Activated naive CD8-positive, alpha-beta T cell (primary cell): ENCODE results near the gene PCSK2.

Source experiments
- H3K27ac Mint-ChIP-seq: one replicate; pipeline ENCODE4 v1.8.0; 2021; ENCODE audit warnings: mixed read lengths
- H3K27me3 Mint-ChIP-seq: one replicate; pipeline ENCODE4 v1.8.0; 2021; ENCODE audit warnings: mixed read lengths
- H3K36me3 Mint-ChIP-seq: one replicate; pipeline ENCODE4 v1.8.0; 2021; ENCODE audit warnings: mixed read lengths
- H3K4me1 Mint-ChIP-seq: one replicate; pipeline ENCODE4 v1.8.0; 2021; ENCODE audit warnings: low read depth, mixed read lengths
- H3K4me3 Mint-ChIP-seq: one replicate; pipeline ENCODE4 v1.8.0; 2021; ENCODE audit warnings: mild to moderate bottlenecking, mixed read lengths
- H3K9me3 Mint-ChIP-seq: one replicate; pipeline ENCODE4 v1.8.0; 2021; ENCODE audit warnings: low read depth, mixed read lengths

PCSK2 gene

GRCh38 chr20:17510548-17510947, 283.7 kb downstream of the PCSK2 start:
- H3K9me3 Mint-ChIP-seq = no peaks in the 10 kb centered on the region
- H3K4me3 Mint-ChIP-seq = no peak overlapping the region
- H3K4me1 Mint-ChIP-seq = peaks cover 21% of the 10 kb centered on the region
- H3K27me3 Mint-ChIP-seq = no peaks in the 10 kb centered on the region
- no peaks in the 10 kb centered on the region for H3K36me3 Mint-ChIP-seq
- H3K27ac Mint-ChIP-seq = no peak overlapping the region

- H3K4me1 Mint-ChIP-seq = peaks cover 14% of the 10 kb centered on the region
- H3K4me3 Mint-ChIP-seq = no peak overlapping the region
- H3K9me3 Mint-ChIP-seq = no peaks in the 10 kb centered on the region
- H3K27me3 Mint-ChIP-seq = no peaks in the 10 kb centered on the region
- H3K27ac Mint-ChIP-seq = no peak overlapping the region
- H3K36me3 Mint-ChIP-seq = no peaks in the 10 kb centered on the region
These were observed 284.6 kb downstream of the PCSK2 start for GRCh38 chr20:17511401-17511800.

GRCh38 chr20:17513939-17514338, 287.1 kb downstream of the PCSK2 start:
- Mint-ChIP-seq H3K9me3 (no peaks in the 10 kb centered on the region), H3K4me3 (no peak overlapping the region), H3K27me3 (peaks cover 2% of the 10 kb centered on the region), H3K36me3 (no peaks in the 10 kb centered on the region), H3K4me1 (peaks cover 8% of the 10 kb centered on the region), H3K27ac (no peak overlapping the region)

GRCh38 chr20:17515053-17515452, 288.2 kb downstream of the PCSK2 start:
- Mint-ChIP-seq H3K4me3 (no peak overlapping the region), H3K36me3 (no peaks in the 10 kb centered on the region), H3K27ac (no peak overlapping the region), H3K9me3 (no peaks in the 10 kb centered on the region), H3K27me3 (peaks cover 2% of the 10 kb centered on the region), H3K4me1 (peaks cover 8% of the 10 kb centered on the region)

GRCh38 chr20:17518339-17519052, 291.7 kb downstream of the PCSK2 start:
- Mint-ChIP-seq H3K4me3 (no peak overlapping the region), H3K4me1 (peaks cover 2% of the 10 kb centered on the region), H3K27ac (no peak overlapping the region), H3K9me3 (no peaks in the 10 kb centered on the region), H3K27me3 (peaks cover 2% of the 10 kb centered on the region), H3K36me3 (no peaks in the 10 kb centered on the region)

GRCh38 chr20:17519606-17520285, 292.9 kb downstream of the PCSK2 start:
- Mint-ChIP-seq H3K27ac (no peak overlapping the region), H3K36me3 (no peaks in the 10 kb centered on the region)

GRCh38 chr20:17520583-17520982, 293.7 kb downstream of the PCSK2 start:
- Mint-ChIP-seq H3K27me3 (peaks cover 2% of the 10 kb centered on the region), H3K4me1 (peaks cover 2% of the 10 kb centered on the region), H3K36me3 (no peaks in the 10 kb centered on the region), H3K9me3 (no peaks in the 10 kb centered on the region), H3K4me3 (no peak overlapping the region), H3K27ac (no peak overlapping the region)

More at GRCh38 chr20:17519606-17520285, 292.9 kb downstream of the PCSK2 start:
- H3K27me3 Mint-ChIP-seq = peaks cover 2% of the 10 kb centered on the region
- no peaks in the 10 kb centered on the region for H3K9me3 Mint-ChIP-seq
- peaks cover 2% of the 10 kb centered on the region for H3K4me1 Mint-ChIP-seq
- no peak overlapping the region for H3K4me3 Mint-ChIP-seq

- Mint-ChIP-seq H3K36me3 (no peaks in the 10 kb centered on the region), H3K9me3 (no peaks in the 10 kb centered on the region)
These were observed 295.7 kb downstream of the PCSK2 start for GRCh38 chr20:17522528-17522927.

GRCh38 chr20:17523326-17523725, 296.5 kb downstream of the PCSK2 start:
- Mint-ChIP-seq H3K27ac (no peak overlapping the region), H3K9me3 (no peaks in the 10 kb centered on the region), H3K4me3 (no peak overlapping the region), H3K4me1 (no peaks in the 10 kb centered on the region), H3K27me3 (peaks cover 4% of the 10 kb centered on the region), H3K36me3 (no peaks in the 10 kb centered on the region)

More at GRCh38 chr20:17522528-17522927, 295.7 kb downstream of the PCSK2 start:
- no peaks in the 10 kb centered on the region for H3K4me1 Mint-ChIP-seq
- peaks cover 4% of the 10 kb centered on the region for H3K27me3 Mint-ChIP-seq
- H3K27ac Mint-ChIP-seq = no peak overlapping the region
- H3K4me3 Mint-ChIP-seq = no peak overlapping the region

- no peaks in the 10 kb centered on the region for H3K4me1 Mint-ChIP-seq
- no peaks in the 10 kb centered on the region for H3K9me3 Mint-ChIP-seq
- no peak overlapping the region for H3K4me3 Mint-ChIP-seq
- no peak overlapping the region for H3K27ac Mint-ChIP-seq
- H3K36me3 Mint-ChIP-seq = no peaks in the 10 kb centered on the region
- peaks cover 6% of the 10 kb centered on the region for H3K27me3 Mint-ChIP-seq
These were observed 297.7 kb downstream of the PCSK2 start for GRCh38 chr20:17524560-17524959.

- Mint-ChIP-seq H3K27ac (no peak overlapping the region), H3K36me3 (no peaks in the 10 kb centered on the region), H3K9me3 (no peaks in the 10 kb centered on the region), H3K4me1 (no peaks in the 10 kb centered on the region), H3K27me3 (peaks cover 9% of the 10 kb centered on the region), H3K4me3 (no peak overlapping the region)
These were observed 298.3 kb downstream of the PCSK2 start for GRCh38 chr20:17525132-17525531.

GRCh38 chr20:17525650-17526049, 298.8 kb downstream of the PCSK2 start:
- H3K4me3 Mint-ChIP-seq = no peak overlapping the region
- H3K27ac Mint-ChIP-seq = no peak overlapping the region
- H3K27me3 Mint-ChIP-seq = peaks cover 14% of the 10 kb centered on the region
- no peaks in the 10 kb centered on the region for H3K9me3 Mint-ChIP-seq
- no peaks in the 10 kb centered on the region for H3K36me3 Mint-ChIP-seq
- H3K4me1 Mint-ChIP-seq = peaks cover 3% of the 10 kb centered on the region

GRCh38 chr20:17529586-17529985, 302.7 kb downstream of the PCSK2 start:
- no peaks in the 10 kb centered on the region for H3K9me3 Mint-ChIP-seq

GRCh38 chr20:17530153-17530552, 303.3 kb downstream of the PCSK2 start:
- Mint-ChIP-seq H3K4me3 (peak overlapping the region; percentile 77), H3K4me1 (peaks cover 8% of the 10 kb centered on the region), H3K27ac (no peak overlapping the region), H3K36me3 (no peaks in the 10 kb centered on the region), H3K27me3 (peaks cover 22% of the 10 kb centered on the region), H3K9me3 (no peaks in the 10 kb centered on the region)

More at GRCh38 chr20:17529586-17529985, 302.7 kb downstream of the PCSK2 start:
- no peak overlapping the region for H3K4me3 Mint-ChIP-seq
- H3K4me1 Mint-ChIP-seq = peaks cover 8% of the 10 kb centered on the region
- no peaks in the 10 kb centered on the region for H3K36me3 Mint-ChIP-seq
- H3K27me3 Mint-ChIP-seq = peaks cover 22% of the 10 kb centered on the region
- no peak overlapping the region for H3K27ac Mint-ChIP-seq

GRCh38 chr20:17530716-17531664, 304.1 kb downstream of the PCSK2 start, which contains the start of gene BFSP1:
BFSP1 (minus strand) TSS chr20:17531379; CDS start chr20:17531329, 50 bp downstream.
- Mint-ChIP-seq H3K27ac (peak within 1 kb of the TSS; percentile 73), H3K4me1 (peaks cover 8% of the 10 kb centered on the region)

More at GRCh38 chr20:17530716-17531664, 304.1 kb downstream of the PCSK2 start, which contains the start of gene BFSP1:
- Mint-ChIP-seq H3K9me3 (no peaks in the 10 kb centered on the region), H3K4me3 (peak within 1 kb of the TSS; percentile 86), H3K27me3 (peaks cover 22% of the 10 kb centered on the region), H3K36me3 (no peaks in the 10 kb centered on the region)
